IMR-90 (cell line): Measurements from ENCODE around the gene ZNF136. TPM values are rescaled to one million over a fixed set of nuclear protein-coding genes. Genes with fewer than 3 reads are reported as not detected.
A peak's percentile ranks its signal among the peaks of the same experiment; 100 is the strongest.

Source experiments
- ATAC-seq: fragments of 200-7000 bp; cut with Tn5 transposase; 2 replicates; pipeline ENCODE4 v1.9.1; 2020; ENCODE audit warnings: low read depth, mild to moderate bottlenecking, moderate library complexity
- Bru-seq: library from RNA; stranded (reverse); fragments of 400-500 nt; gene quantifications from one replicate; lab custom pipeline; 2021; lab: Mats Ljungman, UMichigan
- BruChase-seq, 2 experiments: library from RNA; stranded (reverse); fragments of 400-500 nt; gene quantifications; one replicate each; lab custom pipeline; 2021; lab: Mats Ljungman, UMichigan
- BruUV-seq: library from RNA; stranded (reverse); fragments of 400-500 nt; replicated peaks from 2 replicates; lab custom pipeline; 2021; lab: Mats Ljungman, UMichigan
- CTCF ChIA-PET: fragments of 300-600 bp; formaldehyde crosslinking; extraction: SDS; loops from one replicate; lab custom pipeline; 2021; ENCODE audit warnings: antibody characterized with exemption; lab: Yijun Ruan, JAX
- POLR2A ChIA-PET: fragments of 300-600 bp; sonication (Branson Sonifier 250); formaldehyde crosslinking; loops from one replicate; lab custom pipeline; 2022; ENCODE audit warnings: antibody characterized with exemption; ENCODE audit not compliant: unreplicated experiment; lab: Charles Lee
- DNase-seq: peaks from one replicate; pipeline ENCODE4 v3.0.0; 2013
- H2AFZ ChIP-seq: replicated peaks from 2 replicates; pipeline ENCODE3; 2013; ENCODE audit warnings: low read length, mild to moderate bottlenecking; ENCODE audit not compliant: poor library complexity
- H2AK5ac ChIP-seq: 2 replicates; pipeline ENCODE4 v1.6.1; 2013; ENCODE audit warnings: low read depth, low read length, inconsistent platforms
- H2AK9ac ChIP-seq: replicated peaks from 2 replicates; pipeline ENCODE3; 2013; ENCODE audit warnings: mild to moderate bottlenecking, low read depth, low read length, moderate library complexity; ENCODE audit not compliant: poor library complexity
- H2BK120ac ChIP-seq: 2 replicates; pipeline ENCODE4 v1.6.1; 2013; ENCODE audit warnings: low read depth, low read length, inconsistent platforms
- H2BK15ac ChIP-seq: 3 replicates; pipeline ENCODE4 v1.6.1; 2013; ENCODE audit warnings: low read depth, low read length, inconsistent platforms
- H2BK20ac ChIP-seq: 2 replicates; pipeline ENCODE4 v1.6.1; 2013; ENCODE audit warnings: low read depth, mild to moderate bottlenecking, inconsistent platforms, low read length, moderate library complexity
- H2BK5ac ChIP-seq: 2 replicates; pipeline ENCODE4 v1.6.1; 2013; ENCODE audit warnings: mild to moderate bottlenecking, low read depth, low read length, inconsistent platforms; ENCODE audit not compliant: poor library complexity, severe bottlenecking
- H3K14ac ChIP-seq: replicated peaks from 2 replicates; pipeline ENCODE4 v1.6.1; 2013; ENCODE audit warnings: low read depth, low read length, inconsistent platforms
- H3K18ac ChIP-seq: 2 replicates; pipeline ENCODE4 v1.6.1; 2013; ENCODE audit warnings: low read depth, low read length, control low read depth
- H3K23ac ChIP-seq: 2 replicates; pipeline ENCODE4 v1.6.1; 2013; ENCODE audit warnings: low read depth, low read length, inconsistent platforms
- H3K27ac ChIP-seq: 2 replicates; pipeline ENCODE4 v1.5.1; 2013; ENCODE audit warnings: mild to moderate bottlenecking, control low read depth, low read length; ENCODE audit not compliant: insufficient read depth
- H3K27me3 ChIP-seq: 2 replicates; pipeline ENCODE4 v1.6.1; 2013; ENCODE audit warnings: low read length; ENCODE audit not compliant: control insufficient read depth, insufficient read depth
- H3K36me3 ChIP-seq: 2 replicates; pipeline ENCODE4 v1.6.1; 2013; ENCODE audit warnings: low read length, mixed read lengths; ENCODE audit not compliant: control insufficient read depth, insufficient read depth
- H3K4ac ChIP-seq: 2 replicates; pipeline ENCODE4 v1.6.1; 2013; ENCODE audit warnings: low read depth, low read length, inconsistent platforms
- H3K4me1 ChIP-seq: 2 replicates; pipeline ENCODE4 v1.6.1; 2013; ENCODE audit warnings: low read length, mixed read lengths; ENCODE audit not compliant: control insufficient read depth, insufficient read depth
- H3K4me2 ChIP-seq: 2 replicates; pipeline ENCODE4 v1.6.1; 2013; ENCODE audit warnings: low read depth, mild to moderate bottlenecking, control low read depth, low read length, moderate library complexity
- H3K4me3 ChIP-seq: 2 replicates; pipeline ENCODE4 v1.5.1; 2013; ENCODE audit warnings: low read depth, mild to moderate bottlenecking, control low read depth, low read length, moderate library complexity; ENCODE audit not compliant: insufficient read depth
- H3K56ac ChIP-seq: 2 replicates; pipeline ENCODE4 v1.6.1; 2013; ENCODE audit warnings: low read length, inconsistent platforms; ENCODE audit not compliant: insufficient read depth; ENCODE audit errors: extremely low read depth
- H3K79me1 ChIP-seq, 2 experiments: 2 replicates each; pipeline ENCODE4 v1.6.1; 2013; ENCODE audit warnings: low read length in 2 of 2, inconsistent platforms in 1 of 2, low read depth in 1 of 2
- H3K9ac ChIP-seq: 2 replicates; pipeline ENCODE4 v1.6.1; 2013; ENCODE audit warnings: low read depth, low read length, control low read depth
- H3K9me1 ChIP-seq: 2 replicates; pipeline ENCODE4 v1.6.1; 2013; ENCODE audit warnings: low read length, inconsistent platforms; ENCODE audit not compliant: insufficient read depth
- H3K9me3 ChIP-seq: 2 replicates; pipeline ENCODE4 v1.6.1; 2013; ENCODE audit warnings: low read length; ENCODE audit not compliant: control insufficient read depth, insufficient read depth
- H4K20me1 ChIP-seq: 2 replicates; pipeline ENCODE4 v1.6.1; 2013; ENCODE audit warnings: low read length, inconsistent platforms; ENCODE audit not compliant: insufficient read depth
- H4K5ac ChIP-seq: 2 replicates; pipeline ENCODE4 v1.6.1; 2013; ENCODE audit warnings: mild to moderate bottlenecking, low read depth, low read length, control low read depth
- H4K8ac ChIP-seq, 2 experiments: 2 replicates each; pipeline ENCODE4 v1.6.1; 2013; ENCODE audit warnings: low read depth in 2 of 2, low read length in 2 of 2, control low read depth in 1 of 2, inconsistent platforms in 1 of 2
- H4K91ac ChIP-seq: 2 replicates; pipeline ENCODE4 v1.6.1; 2013; ENCODE audit warnings: low read depth, low read length, inconsistent platforms; ENCODE audit not compliant: insufficient read depth
- BHLHE40 ChIP-seq: fragments of 150-350 bp; IDR thresholded peaks from 2 replicates; pipeline ENCODE4 v1.6.1; 2016; ENCODE audit warnings: mild to moderate bottlenecking, low read depth, low read length
- CEBPB ChIP-seq: IDR thresholded peaks from 2 replicates; pipeline ENCODE4 v1.6.1; 2012; ENCODE audit warnings: low read depth, low read length, improper control_type of control experiment
- CTCF ChIP-seq: conservative IDR thresholded peaks from 2 replicates; pipeline ENCODE4 v1.5.1; 2012; ENCODE audit warnings: mild to moderate bottlenecking, low read depth, low read length, improper control_type of control experiment
- FOS ChIP-seq: fragments of 150-350 bp; IDR thresholded peaks from 2 replicates; pipeline ENCODE4 v1.6.1; 2016; ENCODE audit warnings: low read depth, low read length
- MAZ ChIP-seq: IDR thresholded peaks from 2 replicates; pipeline ENCODE4 v1.6.1; 2012; ENCODE audit warnings: low read depth, mild to moderate bottlenecking, low read length, improper control_type of control experiment, moderate library complexity, borderline replicate concordance
- MXI1 ChIP-seq: IDR thresholded peaks from 2 replicates; pipeline ENCODE4 v1.6.1; 2012; ENCODE audit warnings: low read depth, mild to moderate bottlenecking, low read length, moderate library complexity, borderline replicate concordance
- NFE2L2 ChIP-seq: fragments of 150-350 bp; IDR thresholded peaks from 2 replicates; pipeline ENCODE4 v1.6.1; 2016; ENCODE audit warnings: low read depth, mild to moderate bottlenecking, low read length
- POLR2A ChIP-seq: IDR thresholded peaks from 2 replicates; pipeline ENCODE4 v1.6.1; 2012; ENCODE audit warnings: mild to moderate bottlenecking, low read depth, low read length
- RAD21 ChIP-seq: IDR thresholded peaks from 2 replicates; pipeline ENCODE4 v1.6.1; 2012; ENCODE audit warnings: low read length, improper control_type of control experiment
- RCOR1 ChIP-seq: IDR thresholded peaks from 2 replicates; pipeline ENCODE4 v1.6.1; 2012; ENCODE audit warnings: mild to moderate bottlenecking, low read length, improper control_type of control experiment; ENCODE audit not compliant: insufficient replicate concordance
- SMC3 ChIP-seq: fragments of 150-350 bp; IDR thresholded peaks from 2 replicates; pipeline ENCODE4 v1.6.1; 2016; ENCODE audit warnings: low read depth, mild to moderate bottlenecking, antibody characterized with exemption, low read length, moderate library complexity
- WGBS, 2 experiments: methylation state at CpG; one replicate each; pipeline versions ENCODE4 v1.1.5 to v1.1.7; 2013; ENCODE audit warnings: missing lambda C conversion rate in 2 of 2; ENCODE audit not compliant: insufficient read length in 1 of 2; ENCODE audit errors: extremely low coverage in 2 of 2; 5-methylcytosine and 5-hydroxymethylcytosine counted together
- dilution Hi-C: fragments of 300-500 bp; cut with HindIII; formaldehyde crosslinking; loops from one replicate; pipeline ENCODE4 v1.14.3; 2018; ENCODE audit warnings: low sequenced_read_pairs; ENCODE audit not compliant: unreplicated experiment
- in situ Hi-C: fragments of 300-500 bp; cut with MboI; formaldehyde crosslinking; loops from 3 replicates; pipeline ENCODE4 v1.14.3; 2019; ENCODE audit warnings: low sequenced_read_pairs, inconsistent platforms, mixed read lengths
- intact Hi-C: fragments of 100-400 bp; cut with micrococcal nuclease; formaldehyde crosslinking; loops from 2 replicates; pipeline ENCODE4 v1.10.0; 2022
- long read RNA-seq: library from polyadenylated mRNA; unstranded; transcript quantifications from one replicate; pipeline ENCODE4 v2.0.0, GENCODE V29; 2021; ENCODE audit not compliant: unreplicated experiment
- polyA plus RNA-seq, 3 experiments: library from polyadenylated mRNA; depleted of rRNA; stranded (reverse); fragments of >200 nt; gene quantifications; 2 replicates each; pipeline ENCODE4 v1.2.3, GENCODE V29; 2012; ENCODE audit warnings: low replicate concordance in 1 of 3
- total RNA-seq: library from RNA; depleted of rRNA; stranded (reverse); fragments of >200 nt; gene quantifications from 2 replicates; pipeline ENCODE4 v1.2.3, GENCODE V29; 2012; rRNA removed

Gene ZNF136
- 6.8 and 9.4 TPM in 2 replicates for total RNA-seq
- 1.4 and 1.9 TPM in 2 replicates for polyA plus RNA-seq (2012; rRNA removed)
- polyA plus RNA-seq (2012; cell fraction: cytosol; rRNA removed) = 0.30 and 0.36 TPM in 2 replicates
- polyA plus RNA-seq (2012; cell fraction: nucleus; rRNA removed; ENCODE audit: low replicate concordance) = 0.27 and 4.1 TPM in 2 replicates
- Bru-seq, nascent RNA = percentile 87 among the genes with signal in this experiment
- BruChase-seq, experiment 1, labeled RNA remaining after a 6-hour chase = percentile 89 among the genes with signal in this experiment
- percentile 83 among the genes with signal in this experiment for BruChase-seq, experiment 2, labeled RNA remaining after a 2-hour chase
- long read RNA-seq, transcript ZNF136-201 (4 exons, 3,643 nt) = major isoform, 10 of 10 reads
- long read RNA-seq, partial matches to known transcripts = 0 of 10 reads
- long read RNA-seq, other reads (novel, unspliced or antisense) = 0 of 10 reads

GRCh38 chr19:12162882-12163806 is at the start of gene ZNF136:
Gene ZNF136 (plus strand): TSS chr19:12163096. CDS start chr19:12163204, 108 bp downstream.
- no peak within 1 kb of the TSS for H2BK15ac ChIP-seq
- H3K4ac ChIP-seq = peak within 1 kb of the TSS; percentile 71
- 0 out of 2 replicates have a peak within 1 kb of the TSS, but pooled peaks have one; percentile 21 for H2AK5ac ChIP-seq
- H4K91ac ChIP-seq = peak within 1 kb of the TSS; percentile 65
- ChIA-PET POLR2A (no interaction called here), CTCF (interaction anchor here (0.6 kb wide), 1 partner anchor 348 kb away, joined by 6 read pairs; no protein-coding TSS in a partner anchor)
- TF ChIP-seq CEBPB = no peak
- no peak for TF ChIP-seq BHLHE40
- TF ChIP-seq FOS = no peak
- no peak for TF ChIP-seq NFE2L2
- TF ChIP-seq MXI1 = peak; percentile 41; the same call in 1 of the 2 replicates
- no peak for TF ChIP-seq RAD21
- TF ChIP-seq POLR2A = peak; percentile 91
- TF ChIP-seq MAZ = no peak
- no peak for TF ChIP-seq CTCF
- TF ChIP-seq SMC3 = no peak
- no peak for TF ChIP-seq RCOR1
- no peak within 1 kb of the TSS for H2BK20ac ChIP-seq
- peak within 1 kb of the TSS; percentile 87 for H3K27ac ChIP-seq
- H3K23ac ChIP-seq = peak within 1 kb of the TSS; percentile 28; the same call in 1 of the 2 replicates
- H3K4me3 ChIP-seq = peak within 1 kb of the TSS; percentile 83
- H3K18ac ChIP-seq = peak within 1 kb of the TSS; percentile 51; the same call in 1 of the 2 replicates
- H2BK120ac ChIP-seq = no peak within 1 kb of the TSS
- no peaks in the 10 kb centered on the region for H4K20me1 ChIP-seq
- no peaks in the 10 kb centered on the region for H3K27me3 ChIP-seq
- 0% methylated on average over 27 of the region's 57 CpGs; no CpG with 5 or more reads in 1 of the 2 experiments for WGBS, 2 experiments
- peak within 1 kb of the TSS; percentile 48 for H3K56ac ChIP-seq
- intact Hi-C loops = loop anchor here (10.0 kb wide), 1 partner anchor 132 kb away; the partner anchor contains the start of gene ZNF44
- peak within 1 kb of the TSS; percentile 56 to 93 for H4K8ac ChIP-seq
- H3K9ac ChIP-seq = peak within 1 kb of the TSS; percentile 77
- dilution Hi-C loops = no loop called here
- 0 out of 2 replicates have a peak, but pooled peaks cover 2% of the 10 kb centered on the region for H3K36me3 ChIP-seq
- peak within 1 kb of the TSS; percentile 69 for H2BK5ac ChIP-seq
- DNase-seq (peak; percentile 95), ATAC-seq (peak; percentile 99)
- no TSS peak for BruUV-seq
- peak within 1 kb of the TSS; percentile 98 for H3K4me2 ChIP-seq
- peak within 1 kb of the TSS; percentile 60 for H2AK9ac ChIP-seq
- H3K9me1 ChIP-seq = 0 out of 2 replicates have a peak, but pooled peaks cover 2% of the 10 kb centered on the region
- H3K14ac ChIP-seq = peak within 1 kb of the TSS; percentile 57; the same call in 1 of the 2 replicates
- in situ Hi-C loops = no loop called here
- peak within 1 kb of the TSS; percentile 65; the same call in 1 of the 2 replicates for H4K5ac ChIP-seq
- H2AFZ ChIP-seq = peak within 1 kb of the TSS; percentile 98
- H3K9me3 ChIP-seq = no peaks in the 10 kb centered on the region
- H3K4me1 ChIP-seq = peaks cover 3% of the 10 kb centered on the region
- peaks cover 17 to 35% of the 10 kb centered on the region in 2 experiments; a peak in 2 of 4 replicates for H3K79me1 ChIP-seq
